ENCODE results near the gene INTS11.

DNA sequence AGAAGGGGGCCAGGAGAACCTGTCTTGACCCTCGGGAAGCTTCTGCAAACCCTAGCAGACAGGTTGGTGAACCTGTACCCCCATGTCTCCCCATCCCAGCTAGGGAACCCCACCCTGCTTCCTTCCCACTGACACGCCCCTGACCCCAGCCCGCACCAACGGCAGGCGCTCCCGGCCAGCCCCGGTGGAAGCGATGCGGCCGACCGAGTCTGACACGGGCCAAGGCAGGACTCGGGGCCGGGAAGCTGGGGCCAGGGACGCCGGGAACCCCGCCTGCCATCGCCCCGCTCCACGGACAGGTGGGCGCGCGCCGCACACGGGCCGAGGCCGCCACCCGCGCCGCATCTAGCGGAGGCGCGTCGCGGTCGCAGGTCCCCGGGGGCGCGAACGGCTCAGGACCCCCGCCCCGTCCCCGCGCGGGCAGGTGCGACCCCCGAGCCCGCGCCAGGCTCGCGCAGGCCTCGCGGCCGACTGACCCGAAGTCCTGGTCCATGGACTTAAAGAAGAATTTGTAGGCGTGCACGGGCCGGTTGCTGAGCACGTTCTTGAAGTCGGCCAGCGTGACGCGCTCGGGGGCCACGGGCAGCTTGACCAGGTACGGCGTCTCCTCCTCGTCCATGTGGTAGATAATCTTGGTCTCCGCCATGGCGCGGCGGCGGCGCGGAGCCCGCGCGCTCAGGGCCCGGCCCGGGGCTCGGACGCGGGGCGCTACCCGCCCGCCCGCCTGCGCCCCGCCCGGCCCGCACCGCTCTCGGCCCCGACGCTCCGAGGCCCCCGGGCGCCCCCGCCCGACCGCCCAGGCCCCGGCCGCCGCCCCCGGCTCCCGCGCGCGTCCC is 24.2 kb upstream of the INTS11 start:
- TF ChIP-seq, protein P1, sequence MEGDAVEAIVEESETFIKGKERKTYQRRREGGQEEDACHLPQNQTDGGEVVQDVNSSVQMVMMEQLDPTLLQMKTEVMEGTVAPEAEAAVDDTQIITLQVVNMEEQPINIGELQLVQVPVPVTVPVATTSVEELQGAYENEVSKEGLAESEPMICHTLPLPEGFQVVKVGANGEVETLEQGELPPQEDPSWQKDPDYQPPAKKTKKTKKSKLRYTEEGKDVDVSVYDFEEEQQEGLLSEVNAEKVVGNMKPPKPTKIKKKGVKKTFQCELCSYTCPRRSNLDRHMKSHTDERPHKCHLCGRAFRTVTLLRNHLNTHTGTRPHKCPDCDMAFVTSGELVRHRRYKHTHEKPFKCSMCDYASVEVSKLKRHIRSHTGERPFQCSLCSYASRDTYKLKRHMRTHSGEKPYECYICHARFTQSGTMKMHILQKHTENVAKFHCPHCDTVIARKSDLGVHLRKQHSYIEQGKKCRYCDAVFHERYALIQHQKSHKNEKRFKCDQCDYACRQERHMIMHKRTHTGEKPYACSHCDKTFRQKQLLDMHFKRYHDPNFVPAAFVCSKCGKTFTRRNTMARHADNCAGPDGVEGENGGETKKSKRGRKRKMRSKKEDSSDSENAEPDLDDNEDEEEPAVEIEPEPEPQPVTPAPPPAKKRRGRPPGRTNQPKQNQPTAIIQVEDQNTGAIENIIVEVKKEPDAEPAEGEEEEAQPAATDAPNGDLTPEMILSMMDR (IDR thresholded peaks at IDR 0.05): no peak
- TF ChIP-seq POLR2A (IDR thresholded peaks at IDR 0.05): no peak

Measured in right lobe of liver (tissue), 4 donors.